Measurements from ENCODE around the gene YJU2. TPM values are rescaled to one million over a fixed set of nuclear protein-coding genes. Genes with fewer than 3 reads are reported as not detected.

The YJU2 gene
- total and polyA plus RNA-seq, 2 of the 13 experiments (the other 11 are each of a cell fraction or from before 2014, with no cell fraction given): 9.3 to 17.9 TPM

- TF ChIP-seq ZNF747 (CRISPR knock-in tag; IDR thresholded peaks at IDR 0.05; ENCODE audit: borderline replicate concordance) (no peak), GPN1 (CRISPR knock-in tag; IDR thresholded peaks at IDR 0.05; ENCODE audit: borderline replicate concordance) (no peak), GZF1 (CRISPR knock-in tag; IDR thresholded peaks at IDR 0.05) (0 out of 2 replicates have a peak, but pooled peaks have one; percentile 25), MYC (CRISPR knock-in tag; IDR thresholded peaks at IDR 0.05; ENCODE audit: borderline replicate concordance) (peak; percentile 91), RFX1 (IDR thresholded peaks at IDR 0.05) (no peak), ZNF766 (CRISPR knock-in tag; IDR thresholded peaks at IDR 0.05; ENCODE audit: borderline replicate concordance) (peak; percentile 51; the same call in 1 of the 2 replicates), PPARG (CRISPR knock-in tag; conservative IDR thresholded peaks at IDR 0.05) (peak; percentile 56), ZSCAN31 (CRISPR knock-in tag; IDR thresholded peaks at IDR 0.05; ENCODE audit: low read depth) (no peak), ZBTB14 (CRISPR knock-in tag; IDR thresholded peaks at IDR 0.05) (no peak), TSC22D2 (CRISPR knock-in tag; IDR thresholded peaks at IDR 0.05; ENCODE audit: borderline replicate concordance) (0 out of 2 replicates have a peak, but pooled peaks have one; percentile 35), NCOR1 (IDR thresholded peaks at IDR 0.05; ENCODE audit: borderline replicate concordance, low read length) (peak; percentile 49; the same call in 1 of the 2 replicates), THYN1 (CRISPR knock-in tag; IDR thresholded peaks at IDR 0.05; ENCODE audit: borderline replicate concordance, low read depth) (no peak), ZNF335 (CRISPR knock-in tag; IDR thresholded peaks at IDR 0.05) (peak; percentile 81; the same call in 1 of the 2 replicates), KDM1A (CRISPR knock-in tag; IDR thresholded peaks at IDR 0.05) (no peak), ZNF331 (CRISPR knock-in tag; IDR thresholded peaks at IDR 0.05) (peak; percentile 59; the same call in 1 of the 2 replicates), ZNF670 (CRISPR knock-in tag; IDR thresholded peaks at IDR 0.05; ENCODE audit: borderline replicate concordance) (no peak), POLR2AphosphoS5 (IDR thresholded peaks at IDR 0.05; ENCODE audit: low read depth, low read length) (peak; percentile 67), ASH2L (IDR thresholded peaks at IDR 0.05; ENCODE audit: insufficient read length, low read depth, low read length) (peak; percentile 95), DNMT1 (CRISPR knock-in tag; IDR thresholded peaks at IDR 0.05) (no peak), TFE3 (CRISPR knock-in tag; IDR thresholded peaks at IDR 0.05) (no peak), FOXA3 (CRISPR knock-in tag; IDR thresholded peaks at IDR 0.05) (peak; percentile 56; the same call in 1 of the 2 replicates), TOPORS (CRISPR knock-in tag; IDR thresholded peaks at IDR 0.05) (0 out of 2 replicates have a peak, but pooled peaks have one; percentile 10)
- TF ChIP-seq, protein P1, sequence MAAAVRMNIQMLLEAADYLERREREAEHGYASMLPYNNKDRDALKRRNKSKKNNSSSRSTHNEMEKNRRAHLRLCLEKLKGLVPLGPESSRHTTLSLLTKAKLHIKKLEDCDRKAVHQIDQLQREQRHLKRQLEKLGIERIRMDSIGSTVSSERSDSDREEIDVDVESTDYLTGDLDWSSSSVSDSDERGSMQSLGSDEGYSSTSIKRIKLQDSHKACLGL (CRISPR knock-in tag; IDR thresholded peaks at IDR 0.05): peak; percentile 72; the same call in 1 of the 2 replicates
- TF ChIP-seq, protein P2, sequence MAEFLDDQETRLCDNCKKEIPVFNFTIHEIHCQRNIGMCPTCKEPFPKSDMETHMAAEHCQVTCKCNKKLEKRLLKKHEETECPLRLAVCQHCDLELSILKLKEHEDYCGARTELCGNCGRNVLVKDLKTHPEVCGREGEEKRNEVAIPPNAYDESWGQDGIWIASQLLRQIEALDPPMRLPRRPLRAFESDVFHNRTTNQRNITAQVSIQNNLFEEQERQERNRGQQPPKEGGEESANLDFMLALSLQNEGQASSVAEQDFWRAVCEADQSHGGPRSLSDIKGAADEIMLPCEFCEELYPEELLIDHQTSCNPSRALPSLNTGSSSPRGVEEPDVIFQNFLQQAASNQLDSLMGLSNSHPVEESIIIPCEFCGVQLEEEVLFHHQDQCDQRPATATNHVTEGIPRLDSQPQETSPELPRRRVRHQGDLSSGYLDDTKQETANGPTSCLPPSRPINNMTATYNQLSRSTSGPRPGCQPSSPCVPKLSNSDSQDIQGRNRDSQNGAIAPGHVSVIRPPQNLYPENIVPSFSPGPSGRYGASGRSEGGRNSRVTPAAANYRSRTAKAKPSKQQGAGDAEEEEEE (CRISPR knock-in tag; IDR thresholded peaks at IDR 0.05; ENCODE audit: borderline replicate concordance): peak; percentile 55; the same call in 1 of the 2 replicates
- TF ChIP-seq, protein P3, sequence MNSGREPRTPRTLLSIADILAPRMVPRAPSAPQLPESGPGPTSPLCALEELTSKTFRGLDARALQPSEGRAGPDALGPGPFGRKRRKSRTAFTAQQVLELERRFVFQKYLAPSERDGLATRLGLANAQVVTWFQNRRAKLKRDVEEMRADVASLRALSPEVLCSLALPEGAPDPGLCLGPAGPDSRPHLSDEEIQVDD (CRISPR knock-in tag; IDR thresholded peaks at IDR 0.05; ENCODE audit: borderline replicate concordance): no peak
These were observed at the start of gene YJU2 (continued) for GRCh38 chr19:4246767-4247593.
